OCI-LY1 (cell line): ENCODE measurements around the gene RNF44.

Experiments
- H2AFZ ChIP-seq: fragments of 200-600 bp; sonication (generic), shearing (Covaris generic); 2 replicates; pipeline ENCODE4 v1.6.0; 2014; ENCODE audit warnings: antibody characterized with exemption, mild to moderate bottlenecking, low read length
- H3F3A ChIP-seq: fragments of 200-600 bp; sonication (generic), shearing (Covaris generic); 2 replicates; pipeline ENCODE4 v1.6.0; 2014; ENCODE audit warnings: mild to moderate bottlenecking, antibody characterized with exemption, low read length, moderate library complexity; ENCODE audit not compliant: insufficient read depth
- H3K27ac ChIP-seq: fragments of 200-600 bp; sonication (generic); 2 replicates; pipeline ENCODE4 v1.5.1; 2014; ENCODE audit warnings: low read length, mixed run types, mild to moderate bottlenecking, low read depth; ENCODE audit not compliant: poor library complexity, severe bottlenecking
- H3K27me3 ChIP-seq: fragments of 200-600 bp; sonication (generic); 2 replicates; pipeline ENCODE4 v1.6.0; 2014; ENCODE audit warnings: antibody characterized with exemption, mild to moderate bottlenecking, low read length, moderate library complexity; ENCODE audit not compliant: insufficient read depth
- H3K36me3 ChIP-seq: fragments of 200-600 bp; sonication (generic); 2 replicates; pipeline ENCODE4 v1.6.1; 2014; ENCODE audit warnings: mild to moderate bottlenecking, antibody characterized with exemption, low read length, moderate library complexity, mixed read lengths; ENCODE audit not compliant: insufficient read depth
- H3K4me1 ChIP-seq: fragments of 200-600 bp; sonication (generic); 2 replicates; pipeline ENCODE4 v1.5.1; 2014; ENCODE audit warnings: mild to moderate bottlenecking, low read length, moderate library complexity; ENCODE audit not compliant: insufficient read depth, severe bottlenecking
- H3K4me2 ChIP-seq: fragments of 200-600 bp; sonication (generic), shearing (Covaris generic); 2 replicates; pipeline ENCODE4 v1.6.1; 2014; ENCODE audit warnings: low read length
- H3K4me3 ChIP-seq: fragments of 200-600 bp; sonication (generic); 2 replicates; pipeline ENCODE4 v1.5.1; 2014; ENCODE audit warnings: low read length, low read depth, mild to moderate bottlenecking, mixed read lengths; ENCODE audit not compliant: poor library complexity, severe bottlenecking
- H3K79me2 ChIP-seq: fragments of 200-600 bp; shearing (Covaris generic); 2 replicates; pipeline ENCODE4 v1.6.1; 2016; ENCODE audit warnings: mixed run types, low read length, mixed read lengths; ENCODE audit not compliant: insufficient read depth
- H3K9ac ChIP-seq: fragments of 200-600 bp; sonication (generic), shearing (Covaris generic); 2 replicates; pipeline ENCODE4 v1.6.1; 2014; ENCODE audit warnings: mild to moderate bottlenecking, low read length, mixed read lengths
- H3K9me2 ChIP-seq: fragments of 200-600 bp; sonication (generic), shearing (Covaris generic); 2 replicates; pipeline ENCODE4 v1.6.1; 2014; ENCODE audit warnings: low read depth, mild to moderate bottlenecking, low read length, mixed read lengths
- H3K9me3 ChIP-seq: fragments of 200-600 bp; shearing (Covaris generic); 2 replicates; pipeline ENCODE4 v1.6.1; 2014; ENCODE audit warnings: low read length, mixed read lengths
- H4K20me1 ChIP-seq: fragments of 200-600 bp; sonication (generic), shearing (Covaris generic); 2 replicates; pipeline ENCODE4 v1.6.0; 2016; ENCODE audit warnings: mild to moderate bottlenecking, low read length; ENCODE audit not compliant: insufficient read depth
- CTCF ChIP-seq: fragments of 200-600 bp; sonication (generic), shearing (Covaris generic); IDR thresholded peaks from 2 replicates; pipeline ENCODE4 v1.5.1; 2017; ENCODE audit warnings: mild to moderate bottlenecking, antibody characterized with exemption, low read length, moderate library complexity, mixed read lengths
- EZH2 ChIP-seq: fragments of 200-600 bp; sonication (generic), shearing (Covaris generic); IDR thresholded peaks from 2 replicates; pipeline ENCODE4 v1.8.0; 2017; ENCODE audit warnings: borderline replicate concordance, mixed run types, mild to moderate bottlenecking, antibody characterized with exemption, low read length, moderate library complexity, mixed read lengths

Gene RNF44

GRCh38 chr5:176579323-176579722, 42.1 kb upstream of the RNF44 start:
- H3K4me1 ChIP-seq: no peaks in the 10 kb centered on the region
- H2AFZ ChIP-seq: no peak overlapping the region

GRCh38 chr5:176578391-176578808, 41.2 kb upstream of the RNF44 start:
- no peaks in the 10 kb centered on the region for H3K4me1 ChIP-seq
- no peak overlapping the region for H3K4me3 ChIP-seq
- H3K27me3 ChIP-seq: peaks cover 11% of the 10 kb centered on the region; the same call in 1 of the 2 replicates
- H3K36me3 ChIP-seq: no peaks in the 10 kb centered on the region
- no peaks in the 10 kb centered on the region for H3K9me3 ChIP-seq
- H3F3A ChIP-seq: no peaks in the 10 kb centered on the region
- H3K79me2 ChIP-seq: no peaks in the 10 kb centered on the region
- no peak overlapping the region for H2AFZ ChIP-seq
- H4K20me1 ChIP-seq: no peaks in the 10 kb centered on the region
- TF ChIP-seq EZH2 (no peak), CTCF (peak; percentile 55)
- H3K9me2 ChIP-seq: no peaks in the 10 kb centered on the region
- no peak overlapping the region for H3K9ac ChIP-seq
- H3K27ac ChIP-seq: no peak overlapping the region
- H3K4me2 ChIP-seq: no peak overlapping the region

More at GRCh38 chr5:176579323-176579722, 42.1 kb upstream of the RNF44 start:
- TF ChIP-seq EZH2: no peak
- no peak for TF ChIP-seq CTCF
- no peaks in the 10 kb centered on the region for H4K20me1 ChIP-seq
- H3K27ac ChIP-seq: no peak overlapping the region
- H3K9me3 ChIP-seq: no peaks in the 10 kb centered on the region
- no peaks in the 10 kb centered on the region for H3K36me3 ChIP-seq
- H3K79me2 ChIP-seq: no peaks in the 10 kb centered on the region
- no peak overlapping the region for H3K4me3 ChIP-seq
- H3F3A ChIP-seq: no peaks in the 10 kb centered on the region
- H3K9ac ChIP-seq: no peak overlapping the region
- H3K4me2 ChIP-seq: no peak overlapping the region
- peaks cover 12% of the 10 kb centered on the region; the same call in 1 of the 2 replicates for H3K27me3 ChIP-seq
- H3K9me2 ChIP-seq: no peaks in the 10 kb centered on the region

GRCh38 chr5:176577312-176578176, 40.3 kb upstream of the RNF44 start:
- H3K4me2 ChIP-seq: no peak overlapping the region
- H2AFZ ChIP-seq: no peak overlapping the region
- H3F3A ChIP-seq: no peaks in the 10 kb centered on the region
- no peaks in the 10 kb centered on the region for H3K9me2 ChIP-seq
- H3K4me3 ChIP-seq: no peak overlapping the region
- H3K4me1 ChIP-seq: no peaks in the 10 kb centered on the region
- peaks cover 7% of the 10 kb centered on the region; the same call in 1 of the 2 replicates for H3K27me3 ChIP-seq
- H3K9me3 ChIP-seq: no peaks in the 10 kb centered on the region
- no peak overlapping the region for H3K9ac ChIP-seq
- no peaks in the 10 kb centered on the region for H3K79me2 ChIP-seq
- H3K36me3 ChIP-seq: no peaks in the 10 kb centered on the region
- no peaks in the 10 kb centered on the region for H4K20me1 ChIP-seq
- H3K27ac ChIP-seq: no peak overlapping the region
- no peak for TF ChIP-seq EZH2
- TF ChIP-seq CTCF: no peak
